Measurements from ENCODE around the gene ACSS3. TPM values are rescaled to one million over a fixed set of nuclear protein-coding genes. Genes with fewer than 3 reads are reported as not detected.

The ACSS3 gene
- total RNA-seq, 1 donor from 2014 or later, result 0.68 TPM

DNA sequence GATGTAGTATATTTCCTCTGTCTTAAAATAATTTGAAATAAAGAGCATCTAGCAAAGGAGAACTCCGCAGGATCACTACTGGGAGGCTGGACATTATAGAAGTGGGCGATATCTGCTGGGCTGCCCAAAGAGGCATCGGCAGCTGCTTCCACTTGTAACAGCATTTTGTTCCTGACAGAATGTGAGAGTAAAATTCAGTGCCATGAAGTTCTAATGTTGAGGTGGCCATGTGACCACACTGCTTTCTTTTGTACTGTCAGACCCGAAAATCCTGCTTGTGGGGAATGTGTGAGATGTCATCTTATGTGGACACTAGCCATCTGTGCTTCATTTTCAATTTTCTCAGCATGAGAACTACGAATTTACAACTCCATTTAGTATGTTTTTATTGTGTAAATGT is 151.9 kb downstream of the ACSS3 start:
- ATAC-seq, result no peak

DNA sequence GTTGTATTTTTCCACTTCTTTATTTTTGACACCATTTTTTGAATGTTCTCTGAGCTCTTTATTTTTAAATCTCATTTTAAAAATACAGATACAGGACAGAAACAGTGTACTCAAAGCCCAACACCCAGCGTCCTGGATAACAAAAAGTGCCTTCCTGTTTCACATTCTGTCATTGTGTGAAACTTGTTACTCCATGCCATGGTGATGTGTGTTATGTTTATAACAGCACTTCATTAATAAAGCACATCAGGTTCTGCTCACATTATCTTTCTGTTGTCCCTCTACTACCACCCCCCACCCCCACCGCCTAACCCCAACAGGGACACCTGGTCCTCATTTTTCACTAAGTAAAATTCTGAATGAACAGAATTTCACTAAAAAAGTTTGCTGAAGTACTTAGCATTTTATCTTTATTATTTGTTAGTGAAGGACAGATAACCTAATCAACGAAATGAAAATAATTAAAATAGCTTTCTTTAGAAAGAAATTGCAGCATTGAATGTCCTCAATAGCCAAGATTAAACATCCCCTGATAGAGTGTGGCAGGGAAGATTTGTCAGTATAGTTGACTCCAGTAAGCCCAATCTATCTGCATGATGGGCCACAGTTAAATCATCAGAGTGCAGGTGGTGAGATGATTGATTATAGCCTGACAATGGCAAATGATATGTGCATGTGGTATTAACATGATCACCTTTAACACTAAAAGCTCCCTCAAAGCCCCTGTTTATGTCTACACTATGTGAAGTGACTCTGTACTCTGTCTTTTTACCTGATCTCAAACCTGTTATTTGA is 153.9 kb downstream of the ACSS3 start:
- ATAC-seq, result no peak

DNA sequence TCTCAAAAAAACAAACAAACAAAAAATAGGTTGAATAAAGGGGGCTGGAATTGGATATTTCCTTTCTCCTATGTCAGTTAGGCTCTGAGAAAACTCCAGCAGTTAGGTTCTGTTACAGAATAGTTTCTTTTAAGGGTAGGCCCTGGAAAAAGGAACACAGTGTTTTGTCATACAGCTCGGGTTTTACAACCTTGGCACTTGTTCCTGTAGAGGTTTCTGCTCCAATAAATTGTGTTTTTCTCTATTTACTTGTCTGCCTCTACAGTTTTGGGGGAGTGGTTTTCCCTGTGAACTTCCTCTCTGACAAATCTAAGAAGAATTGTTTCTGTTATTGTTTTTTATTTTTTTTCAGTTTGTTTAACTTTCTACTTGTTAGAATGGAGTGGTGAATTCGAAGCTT is 167.6 kb downstream of the ACSS3 start:
- no peak for ATAC-seq

DNA sequence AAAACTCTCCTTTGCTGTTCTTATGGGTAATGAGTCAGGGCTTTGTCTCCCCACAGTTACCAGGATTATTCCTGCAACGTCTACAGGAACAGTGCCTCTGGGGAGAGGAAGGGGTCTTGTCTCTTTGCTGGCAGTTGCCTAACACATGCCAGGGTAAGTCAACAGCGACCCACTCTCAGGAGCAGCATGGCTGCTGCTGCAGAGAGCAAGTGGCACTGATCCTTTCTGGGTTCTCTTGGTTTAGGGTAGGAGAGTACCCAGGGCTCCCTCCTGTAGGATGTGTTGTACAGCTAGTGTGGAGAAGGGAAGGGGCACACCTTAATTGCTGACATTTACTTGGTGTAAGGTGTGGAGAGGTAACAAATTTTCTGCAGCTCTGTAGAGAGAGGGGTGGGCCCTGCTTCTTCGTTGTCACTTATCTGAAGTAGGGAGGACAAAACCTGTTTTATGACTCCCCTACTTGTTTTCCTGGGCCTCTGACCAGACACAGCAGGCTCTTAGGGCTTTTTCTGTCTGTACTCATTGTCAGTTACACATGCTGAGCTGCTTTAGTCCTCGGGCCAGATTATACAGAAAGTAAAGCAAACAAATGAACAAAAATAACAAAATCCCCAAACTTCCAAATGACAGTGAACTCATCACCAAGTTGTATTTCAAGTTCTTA is 168.2 kb downstream of the ACSS3 start:
- ATAC-seq, result no peak

DNA sequence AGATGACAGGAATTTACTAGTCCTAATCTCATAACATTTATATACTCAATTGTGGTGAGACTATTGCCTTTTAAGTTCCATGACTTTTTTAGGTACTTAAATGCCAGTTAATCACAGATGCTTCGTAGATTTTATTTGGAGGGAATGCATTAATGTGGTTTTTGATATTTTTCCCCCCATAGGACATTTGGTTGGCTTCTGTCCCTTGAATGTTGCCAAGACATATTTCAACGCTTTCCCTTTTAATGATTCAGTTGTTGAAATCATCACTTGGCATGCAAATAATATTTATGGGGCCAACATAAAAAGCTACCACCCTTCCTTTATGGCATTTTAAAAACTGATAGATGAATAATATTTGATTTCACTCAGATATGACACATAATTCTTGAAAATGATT is 172.1 kb downstream of the ACSS3 start:
- no peak for ATAC-seq

DNA sequence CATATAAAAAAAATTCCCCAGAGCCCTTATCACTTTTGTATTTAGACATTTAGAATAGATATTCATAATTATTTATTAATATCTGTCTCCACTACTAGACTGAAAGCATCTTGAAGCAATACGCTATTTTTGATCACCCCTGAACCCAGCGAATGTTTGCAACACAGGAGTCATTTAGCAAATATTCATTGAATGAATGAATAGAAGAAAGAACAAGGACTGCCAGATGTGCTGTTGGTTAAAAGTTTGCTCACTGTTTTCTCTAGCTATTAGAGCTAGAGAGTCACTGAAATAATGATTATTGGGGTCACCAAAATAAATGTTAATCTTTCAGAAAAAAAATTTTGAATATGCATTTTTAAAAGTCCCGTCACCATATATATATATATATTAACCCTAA is 174.3 kb downstream of the ACSS3 start:
- ATAC-seq, result no peak

DNA sequence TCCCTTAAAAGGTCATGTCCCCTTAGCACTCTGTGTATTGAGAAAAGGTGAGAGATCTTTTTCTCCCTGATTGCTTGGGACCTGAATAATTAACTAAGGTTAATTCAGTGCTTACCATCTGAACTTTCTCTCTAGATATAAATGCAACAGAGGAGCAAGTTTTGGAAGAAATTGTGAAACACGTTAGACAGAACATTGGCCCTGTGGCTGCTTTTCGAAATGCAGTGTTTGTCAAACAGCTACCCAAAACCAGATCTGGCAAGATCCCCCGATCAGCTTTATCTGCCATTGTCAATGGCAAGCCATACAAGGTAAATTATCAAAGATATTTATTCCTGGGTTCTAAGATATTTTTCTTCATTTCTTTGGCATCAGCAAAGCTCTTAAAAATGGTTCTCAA is 175.5 kb downstream of the ACSS3 start:
- ATAC-seq, result no peak

DNA sequence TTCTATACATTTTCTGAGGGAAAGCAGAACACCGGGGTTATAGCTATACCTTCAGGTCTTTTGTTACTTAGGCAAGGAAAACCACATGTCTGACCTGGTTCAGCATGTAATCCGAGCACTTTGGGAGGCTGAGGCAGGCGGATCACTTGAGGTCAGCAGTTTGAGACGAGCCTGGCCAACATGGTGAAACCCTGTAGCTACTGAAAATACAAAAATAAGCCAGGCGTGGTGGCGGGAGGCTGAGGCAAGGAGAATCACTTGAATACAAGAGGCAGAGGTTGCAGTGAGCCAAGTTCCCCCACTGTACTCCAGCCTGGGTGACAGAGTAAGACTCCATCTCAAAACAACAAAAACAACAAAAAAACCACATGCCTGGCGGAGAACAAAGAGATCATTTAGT is 177.6 kb downstream of the ACSS3 start:
- ATAC-seq, result no peak

DNA sequence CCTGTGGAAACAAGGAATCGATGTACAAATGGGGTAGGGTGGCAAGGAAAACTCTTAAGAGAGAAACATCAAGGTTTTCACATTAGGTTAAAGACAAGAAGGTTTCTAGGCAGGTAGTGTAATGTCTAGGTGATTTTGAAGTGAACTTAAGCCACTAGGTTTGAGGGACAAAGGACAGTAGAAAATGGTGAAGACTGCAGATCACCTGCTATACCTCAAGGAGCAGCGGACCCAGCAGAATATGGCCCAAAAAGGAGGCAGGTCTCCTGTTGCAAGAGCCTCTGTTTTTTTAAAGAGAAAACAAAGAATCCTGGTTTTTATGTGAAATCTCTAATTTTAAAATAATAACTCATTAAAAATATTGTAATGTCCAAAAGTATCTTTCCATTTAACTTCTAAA is 178.1 kb downstream of the ACSS3 start:
- ATAC-seq, result no peak

DNA sequence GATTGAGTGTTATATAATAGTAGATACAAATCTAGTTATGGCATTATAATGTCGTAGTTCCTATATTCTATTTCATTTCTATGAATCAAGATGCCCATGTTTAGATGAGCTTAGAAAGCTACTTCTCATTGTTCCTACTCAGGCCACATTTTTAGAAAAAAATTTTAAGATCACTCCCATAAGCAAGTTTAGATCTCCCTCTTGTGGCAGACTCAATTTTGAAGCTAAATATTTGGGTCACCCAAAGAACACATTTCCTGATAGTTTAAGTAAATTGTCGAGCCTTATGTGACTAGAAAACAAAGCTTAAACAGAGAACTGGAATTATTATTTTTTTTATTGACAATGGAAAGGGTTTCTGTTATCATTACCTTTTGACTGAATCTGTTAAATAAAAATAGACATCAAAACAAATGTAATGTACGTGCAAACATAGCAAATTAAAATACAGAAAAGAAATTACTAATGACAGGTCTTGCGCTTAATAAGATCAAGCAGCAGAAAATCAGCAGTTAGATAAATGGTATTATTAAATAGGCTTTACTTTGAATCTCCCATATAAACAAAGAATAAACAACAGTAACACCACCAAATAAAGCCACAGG is 180.2 kb downstream of the ACSS3 start:
- no peak for ATAC-seq

DNA sequence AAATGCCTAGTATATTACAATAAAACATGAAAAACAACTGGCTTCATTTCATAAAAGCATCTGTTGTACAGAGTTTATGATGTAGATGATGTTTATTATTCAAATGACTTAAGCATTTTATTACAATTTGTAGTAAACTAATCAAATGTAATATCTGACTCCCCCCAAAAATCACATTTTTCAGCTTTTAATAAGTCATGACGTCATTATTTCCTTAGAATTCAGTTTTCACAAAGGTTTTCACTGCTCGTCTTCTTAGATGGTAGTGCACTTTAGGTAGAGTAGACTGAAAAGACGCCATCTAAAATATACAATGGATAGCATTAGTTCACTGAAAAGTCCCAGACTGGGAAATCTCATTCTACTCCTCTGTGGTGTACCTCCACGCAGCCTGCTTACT is 181.5 kb downstream of the ACSS3 start:
- ATAC-seq, result no peak

DNA sequence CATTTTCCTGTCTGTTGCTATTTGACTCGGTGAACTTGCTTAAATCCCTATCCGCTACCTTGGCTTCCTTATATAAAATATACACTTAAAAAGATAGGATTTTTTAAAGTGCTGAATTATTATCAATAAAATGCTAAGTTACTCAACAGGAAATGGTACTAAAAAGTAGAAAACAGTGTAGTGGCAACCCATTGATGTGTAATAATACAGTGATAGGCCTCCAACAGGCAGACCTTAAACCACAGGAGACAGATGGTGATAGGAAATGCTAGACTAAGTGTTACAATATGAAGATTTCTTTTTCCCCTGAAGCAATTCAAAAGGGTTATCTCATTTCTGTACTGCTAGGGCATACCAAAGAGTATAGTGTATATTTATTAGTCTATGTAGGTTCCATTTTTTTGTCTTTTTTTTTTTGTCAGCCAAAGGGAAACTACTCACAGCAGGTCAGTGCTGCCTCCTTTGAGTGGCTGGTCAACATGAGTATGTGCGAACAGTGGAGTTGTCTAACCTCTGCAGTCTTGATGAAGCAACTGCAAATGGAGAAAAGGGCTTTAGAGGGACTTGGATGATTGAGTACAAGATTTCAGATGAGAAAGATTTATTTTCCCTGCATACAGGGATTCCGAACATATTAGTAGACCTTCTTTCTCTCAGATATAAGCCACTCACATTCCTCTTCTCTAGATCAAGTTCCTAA is 183.8 kb downstream of the ACSS3 start:
- no peak for ATAC-seq

DNA sequence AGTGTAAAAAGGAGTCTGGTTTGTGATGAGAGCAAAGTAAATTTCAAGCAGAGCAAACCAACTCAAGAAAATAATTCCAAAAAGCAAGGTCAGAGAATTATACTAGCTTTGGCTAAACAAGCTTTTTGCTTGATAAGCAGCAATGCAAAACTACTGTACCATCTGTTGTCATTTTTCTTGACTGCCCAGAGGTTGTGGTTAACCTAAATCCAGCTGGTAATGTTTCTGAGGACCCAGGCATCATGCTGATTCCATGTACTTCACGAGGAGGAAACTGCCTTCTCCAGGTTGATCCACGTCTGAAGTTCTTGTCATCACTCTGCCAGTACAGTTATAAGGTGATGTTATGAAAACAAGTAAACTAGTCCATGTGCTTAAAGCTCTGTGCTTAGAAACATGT is 185.2 kb downstream of the ACSS3 start:
- ATAC-seq, result no peak

DNA sequence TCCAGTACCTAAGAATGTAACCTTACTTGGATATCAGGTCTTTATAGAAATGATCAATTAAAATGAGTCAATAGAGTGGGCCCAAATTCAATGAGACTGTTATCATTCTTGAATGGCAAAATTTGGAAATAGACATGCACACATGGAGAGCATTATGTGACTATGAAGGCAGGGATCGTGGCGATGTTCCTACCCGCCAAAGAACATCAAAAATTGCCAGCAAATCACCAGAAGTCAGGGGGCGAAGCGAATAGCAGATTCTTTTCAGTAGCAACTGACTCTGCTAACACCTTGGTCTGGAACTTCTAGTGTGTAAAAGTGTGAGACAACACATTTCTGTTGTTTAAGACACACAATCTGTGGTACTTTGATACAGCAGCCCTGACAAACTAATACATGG is 192.5 kb downstream of the ACSS3 start:
- ATAC-seq, result no peak

DNA sequence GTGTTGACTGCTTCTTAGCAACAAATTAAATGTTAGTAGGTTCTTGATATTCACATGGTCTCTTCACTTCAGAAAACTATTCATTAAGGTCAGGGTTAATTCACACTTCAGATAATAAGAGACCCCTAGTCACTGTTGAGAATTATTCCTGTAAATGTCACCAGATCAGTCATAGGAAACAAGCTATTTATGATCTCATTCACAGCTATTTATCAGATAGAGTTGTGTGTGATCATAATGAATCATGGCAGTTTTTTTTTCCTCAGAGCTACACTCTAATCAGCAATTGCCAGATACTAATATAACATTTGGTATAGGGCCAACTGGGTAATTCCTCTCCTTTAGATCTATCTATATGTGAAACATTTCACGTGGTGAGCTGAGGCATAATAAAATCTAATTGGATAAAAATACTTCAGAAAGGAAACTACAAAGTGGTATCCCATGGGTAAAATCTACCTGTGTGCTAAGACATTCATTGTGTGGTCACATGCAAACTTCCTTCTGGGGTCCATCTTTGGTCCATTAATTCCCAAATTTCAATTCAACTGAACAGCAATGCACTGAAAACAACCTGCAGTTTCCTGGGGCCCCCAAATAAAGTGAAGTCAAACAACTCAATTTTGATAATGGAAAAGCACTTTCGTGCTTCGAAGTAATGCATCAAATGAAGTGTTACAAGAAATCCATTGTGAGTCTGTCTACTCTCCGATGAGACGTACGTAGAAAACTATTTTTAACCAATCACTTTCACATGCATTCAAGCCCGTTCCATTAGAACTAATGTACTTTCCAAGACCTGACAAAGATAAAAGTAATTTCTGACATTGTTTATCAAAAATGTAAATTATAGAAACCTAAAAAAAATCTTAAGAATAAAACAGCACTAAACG is 197.0 kb downstream of the ACSS3 start:
- no peak for ATAC-seq

DNA sequence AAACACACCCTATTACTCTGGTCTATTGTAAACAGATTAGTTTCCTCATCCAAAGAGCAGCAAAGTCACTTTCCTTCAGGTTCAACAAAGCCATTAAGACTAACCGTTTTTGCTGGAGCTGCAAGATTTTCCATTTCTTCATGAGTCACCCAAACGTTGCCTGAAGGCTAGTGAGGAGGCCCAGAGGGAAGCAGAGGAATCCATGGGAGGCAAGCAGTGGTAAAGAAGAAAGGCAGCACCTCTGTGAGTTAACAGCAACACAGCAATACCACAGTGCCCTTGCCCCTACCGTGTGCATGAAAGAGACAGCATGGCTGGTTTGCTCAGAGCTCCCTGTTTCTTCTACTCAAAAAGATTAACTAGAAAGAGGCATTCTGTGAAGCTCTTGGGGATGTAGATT is 206.3 kb downstream of the ACSS3 start:
- no peak for ATAC-seq

DNA sequence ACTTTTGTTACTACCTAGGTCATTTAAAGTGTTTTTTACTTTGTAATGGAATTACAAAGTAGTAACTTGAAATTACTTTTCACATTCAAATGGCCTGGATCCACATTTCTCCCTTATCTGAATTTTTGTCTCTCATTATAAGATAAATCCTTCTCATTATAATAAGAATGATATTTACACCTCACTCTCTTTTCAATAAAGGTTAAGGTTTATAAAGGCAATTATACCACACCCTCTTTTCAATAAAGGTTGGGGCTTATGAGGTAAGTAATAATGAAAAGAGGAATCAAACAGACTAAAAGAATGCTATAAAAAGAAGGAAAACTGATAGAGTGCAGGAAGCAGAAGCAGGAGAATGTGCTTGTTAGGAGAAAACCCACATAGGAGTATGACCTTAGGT is 210.8 kb downstream of the ACSS3 start:
- no peak for ATAC-seq

DNA sequence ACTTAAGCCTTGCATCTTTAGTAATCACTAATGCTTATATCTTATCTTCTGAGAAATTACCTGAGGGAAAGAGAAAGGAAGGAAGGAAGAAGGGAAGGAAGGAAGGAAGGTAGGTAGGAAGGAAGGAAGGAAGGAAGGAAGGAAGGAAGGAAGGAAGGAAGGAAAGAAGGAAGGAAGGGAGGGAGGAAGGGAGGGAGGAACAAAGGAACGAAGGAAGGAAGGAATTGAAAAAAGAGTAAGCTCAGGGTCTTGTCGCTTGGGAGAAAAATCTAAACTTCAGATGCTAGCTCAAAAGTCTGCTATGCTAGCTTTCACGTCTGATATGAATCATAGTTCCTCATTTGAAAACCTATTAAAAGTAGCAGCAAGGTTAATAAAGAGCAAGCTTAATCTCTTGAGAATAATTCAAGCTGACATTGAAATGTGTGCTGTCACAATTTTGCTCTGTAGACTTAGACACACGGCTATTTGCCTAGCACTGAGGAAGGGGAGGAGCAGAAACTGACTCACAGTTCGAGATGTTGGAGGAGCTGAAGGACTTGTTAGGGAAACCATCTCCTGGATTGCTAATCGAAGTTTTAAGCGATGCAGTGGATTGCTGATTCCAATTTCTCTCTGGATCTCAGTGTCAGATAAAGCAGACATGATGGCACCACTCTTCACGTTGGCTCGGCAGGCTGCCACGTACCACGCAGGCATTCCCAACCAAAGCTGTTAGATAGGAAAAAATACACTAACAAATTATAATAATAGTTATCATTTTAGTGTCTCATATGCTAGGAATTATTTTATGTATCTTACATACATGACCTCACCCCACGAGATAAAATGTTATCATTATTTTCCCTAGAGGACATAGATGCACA is 216.7 kb downstream of the ACSS3 start:
- no peak for ATAC-seq

DNA sequence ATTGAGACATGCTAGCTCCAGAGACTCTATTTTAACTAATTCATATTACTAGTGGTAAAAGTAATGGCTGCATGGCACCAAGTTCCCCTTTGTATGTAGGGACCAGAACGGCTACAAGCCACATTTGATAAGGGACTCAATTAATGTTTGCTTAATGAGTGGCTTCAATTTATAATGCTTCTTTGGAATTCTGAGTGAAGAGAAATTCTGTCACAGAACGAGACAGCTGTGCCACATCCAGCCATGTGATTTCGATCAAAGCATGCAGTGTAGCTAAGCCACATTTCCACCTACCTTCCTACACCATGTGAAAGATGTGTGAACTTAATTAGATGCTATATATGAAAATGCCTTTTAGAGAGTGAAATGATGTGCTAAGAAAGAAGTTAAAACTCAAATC is 217.4 kb downstream of the ACSS3 start:
- ATAC-seq, result no peak

DNA sequence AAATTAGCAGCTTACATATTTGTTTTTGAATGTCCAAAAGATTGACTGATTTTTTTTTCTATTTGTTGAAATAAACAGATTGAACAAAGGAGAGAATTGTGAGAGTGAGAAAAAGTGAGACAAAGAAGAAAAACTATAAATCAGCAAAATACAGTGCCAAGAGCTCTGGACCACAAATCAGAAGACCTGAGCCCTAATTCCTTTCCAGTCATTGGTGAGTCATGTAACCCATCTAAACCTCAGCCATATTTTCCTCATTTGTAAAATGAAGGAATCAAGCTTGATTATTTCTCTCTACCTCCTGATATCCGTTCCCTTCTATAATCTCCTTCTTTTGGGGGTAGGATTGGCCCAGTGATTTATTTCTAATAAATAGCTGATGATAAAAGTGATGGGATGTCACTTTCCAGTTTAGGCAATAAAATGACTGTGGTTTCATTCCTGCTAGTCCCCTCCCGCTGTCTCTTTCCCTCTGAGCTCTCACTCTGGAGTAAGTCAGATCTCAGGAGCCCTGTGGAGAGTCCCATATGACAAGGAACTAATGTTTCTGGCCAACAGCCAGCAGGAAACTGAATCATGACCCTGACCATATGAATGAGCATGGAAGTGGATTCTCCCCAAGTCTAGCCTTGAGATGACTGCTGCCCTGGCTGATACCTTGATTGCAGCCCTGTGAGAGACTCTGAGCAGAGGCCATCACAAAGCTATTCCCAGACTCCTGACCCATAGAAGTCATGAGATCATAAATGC is 218.9 kb downstream of the ACSS3 start:
- ATAC-seq, result no peak

DNA sequence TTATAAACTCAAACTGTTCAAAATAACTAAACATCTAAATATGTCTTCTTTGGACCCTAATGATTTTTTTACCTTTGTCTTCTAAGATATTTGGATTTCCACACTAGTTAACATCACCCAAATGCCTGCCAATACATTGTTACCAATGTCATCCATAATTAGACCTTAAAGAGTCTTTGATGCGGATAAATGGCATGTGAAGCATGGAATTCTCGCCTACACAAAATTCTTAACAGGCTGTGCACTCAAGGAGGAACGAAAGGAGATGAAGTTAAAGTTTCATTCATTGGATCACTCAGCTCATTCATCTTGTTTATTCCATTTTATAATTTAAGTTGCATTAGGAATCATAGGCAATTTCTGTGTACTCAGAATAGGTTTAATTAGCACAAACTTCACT is 219.7 kb downstream of the ACSS3 start:
- no peak for ATAC-seq

All from esophagus mucosa (tissue), 1 donor.